AG09309 (cell line): ENCODE results near the gene CYTH4.

Experiments used
- DNase-seq: peaks from one replicate; pipeline ENCODE4 v3.0.0-alpha.2; 2010; ENCODE audit warnings: low read depth
- H3K4me3 ChIP-seq: 2 replicates; pipeline ENCODE4 v1.5.1; 2011; ENCODE audit warnings: mild to moderate bottlenecking, low read depth, low read length, moderate library complexity; ENCODE audit not compliant: control insufficient read depth
- TF ChIP-seq, protein P1 (sequence below): IDR thresholded peaks from 2 replicates; pipeline ENCODE4 v1.5.1; 2011; ENCODE audit warnings: mild to moderate bottlenecking, low read depth, low read length, inconsistent platforms; ENCODE audit not compliant: insufficient read depth, control insufficient read depth; ENCODE audit errors: missing control alignments

Gene CYTH4

DNA sequence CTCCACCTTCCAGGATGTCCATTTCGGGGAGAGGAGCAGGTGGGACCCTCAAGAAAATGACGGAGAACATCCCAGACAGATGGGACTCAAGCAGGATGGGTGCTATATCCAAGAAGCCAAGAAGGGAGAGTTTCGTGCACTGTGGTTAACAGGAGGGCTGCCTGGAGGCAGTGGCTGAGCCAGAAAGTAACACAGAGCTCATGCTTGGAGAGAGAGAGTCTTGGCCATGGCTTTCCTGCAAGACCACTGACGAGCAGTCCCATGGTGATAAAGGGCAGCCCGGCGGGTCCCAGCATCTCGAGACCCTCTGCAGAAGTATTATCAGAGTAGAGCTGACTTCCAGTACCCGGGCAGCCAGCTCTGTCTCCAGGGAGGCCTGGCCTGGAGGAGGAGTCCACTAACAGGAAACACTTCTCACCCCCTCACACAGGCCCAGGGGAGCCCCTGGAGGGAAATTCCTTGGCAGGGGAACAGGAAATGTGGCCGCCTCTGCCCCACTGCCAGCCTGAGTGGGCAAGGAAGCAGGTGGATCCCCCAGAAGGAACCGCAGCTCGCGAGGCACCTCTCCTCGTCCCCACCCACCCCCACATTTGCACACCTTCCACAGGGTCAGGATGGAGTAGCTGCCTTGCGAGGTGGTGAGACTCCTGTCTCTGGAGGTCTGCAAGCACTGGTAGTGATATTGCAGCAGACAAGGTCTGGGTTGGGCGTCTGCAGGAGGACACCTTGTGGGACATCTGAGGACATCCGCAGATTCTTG is 32.2 kb downstream of the CYTH4 start:
- TF ChIP-seq, protein P1, sequence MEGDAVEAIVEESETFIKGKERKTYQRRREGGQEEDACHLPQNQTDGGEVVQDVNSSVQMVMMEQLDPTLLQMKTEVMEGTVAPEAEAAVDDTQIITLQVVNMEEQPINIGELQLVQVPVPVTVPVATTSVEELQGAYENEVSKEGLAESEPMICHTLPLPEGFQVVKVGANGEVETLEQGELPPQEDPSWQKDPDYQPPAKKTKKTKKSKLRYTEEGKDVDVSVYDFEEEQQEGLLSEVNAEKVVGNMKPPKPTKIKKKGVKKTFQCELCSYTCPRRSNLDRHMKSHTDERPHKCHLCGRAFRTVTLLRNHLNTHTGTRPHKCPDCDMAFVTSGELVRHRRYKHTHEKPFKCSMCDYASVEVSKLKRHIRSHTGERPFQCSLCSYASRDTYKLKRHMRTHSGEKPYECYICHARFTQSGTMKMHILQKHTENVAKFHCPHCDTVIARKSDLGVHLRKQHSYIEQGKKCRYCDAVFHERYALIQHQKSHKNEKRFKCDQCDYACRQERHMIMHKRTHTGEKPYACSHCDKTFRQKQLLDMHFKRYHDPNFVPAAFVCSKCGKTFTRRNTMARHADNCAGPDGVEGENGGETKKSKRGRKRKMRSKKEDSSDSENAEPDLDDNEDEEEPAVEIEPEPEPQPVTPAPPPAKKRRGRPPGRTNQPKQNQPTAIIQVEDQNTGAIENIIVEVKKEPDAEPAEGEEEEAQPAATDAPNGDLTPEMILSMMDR = no peak
- DNase-seq = no peak
- H3K4me3 ChIP-seq = no peak overlapping the region

DNA sequence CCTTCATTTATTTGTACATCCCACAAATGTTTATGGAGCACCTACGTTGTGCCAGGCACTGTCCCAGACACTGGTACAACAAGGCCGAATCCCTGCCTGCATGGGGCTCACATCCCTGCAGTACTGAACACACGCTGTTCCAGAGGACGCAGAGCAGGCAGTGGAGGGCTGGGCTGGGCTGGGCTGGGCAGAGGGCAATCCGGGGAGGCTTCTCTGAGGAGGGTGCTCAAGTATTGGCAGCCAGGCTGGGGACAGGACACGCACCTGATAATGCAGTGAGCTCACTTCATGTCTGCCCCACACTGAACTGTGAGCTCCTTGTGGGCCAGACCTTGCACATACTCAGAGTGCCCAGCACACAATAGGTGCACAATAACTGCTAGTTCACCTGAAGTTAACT is 34.1 kb downstream of the CYTH4 start:
- H3K4me3 ChIP-seq = no peak overlapping the region
- no peak for DNase-seq
- TF ChIP-seq, protein P1 = no peak

DNA sequence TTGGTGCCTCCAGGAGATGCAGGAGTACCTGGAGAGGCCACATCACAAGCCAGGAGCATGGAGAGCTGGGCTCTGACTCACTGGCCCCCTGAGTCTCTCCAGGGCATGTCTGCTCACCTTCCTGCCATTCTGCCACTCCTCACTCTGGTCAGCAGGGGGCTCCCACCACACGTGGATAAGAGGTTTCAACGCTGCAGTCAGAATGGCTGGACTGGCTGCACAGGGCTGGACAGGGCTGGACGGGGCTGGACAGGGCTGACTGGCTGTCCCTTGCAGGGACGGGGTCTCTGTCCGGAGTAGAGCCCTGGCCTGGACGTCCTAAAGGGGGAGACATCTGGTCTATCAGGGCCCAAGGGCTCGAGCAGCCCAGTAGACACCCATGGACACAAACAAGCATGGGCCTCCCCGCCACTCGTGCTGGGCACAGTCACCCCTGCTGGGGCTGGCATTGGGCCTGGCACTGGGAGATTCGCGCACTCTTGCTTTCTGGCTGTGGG is 34.6 kb downstream of the CYTH4 start:
- no peak overlapping the region for H3K4me3 ChIP-seq
- DNase-seq = no peak
- TF ChIP-seq, protein P1 = peak; percentile 96

DNA sequence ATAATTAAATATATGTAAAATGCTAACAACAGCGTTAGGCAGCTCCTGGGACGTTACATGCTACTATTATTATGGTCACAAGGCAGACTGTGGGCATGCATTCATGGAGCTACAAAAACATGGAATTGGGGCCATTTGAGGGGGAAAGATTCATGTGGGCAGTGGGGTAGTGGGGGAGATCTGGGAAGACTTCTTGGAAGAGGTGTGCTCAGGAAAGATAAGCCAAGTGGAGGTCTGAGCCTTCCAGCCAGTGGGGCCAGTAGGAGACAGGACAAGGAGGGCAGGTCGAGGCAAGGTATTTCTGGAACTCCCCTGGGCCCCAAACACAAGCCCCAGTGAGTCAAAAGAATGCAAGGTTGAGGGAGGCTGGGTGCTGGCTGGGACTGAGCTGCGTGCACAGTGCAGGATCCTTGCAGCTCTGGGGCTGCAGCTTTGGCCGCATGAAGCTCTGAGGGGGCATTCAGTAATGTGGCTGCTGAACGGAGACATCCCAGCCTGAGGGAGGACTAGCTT is 35.4 kb downstream of the CYTH4 start:
- DNase-seq = no peak
- TF ChIP-seq, protein P1 = no peak
- no peak overlapping the region for H3K4me3 ChIP-seq

DNA sequence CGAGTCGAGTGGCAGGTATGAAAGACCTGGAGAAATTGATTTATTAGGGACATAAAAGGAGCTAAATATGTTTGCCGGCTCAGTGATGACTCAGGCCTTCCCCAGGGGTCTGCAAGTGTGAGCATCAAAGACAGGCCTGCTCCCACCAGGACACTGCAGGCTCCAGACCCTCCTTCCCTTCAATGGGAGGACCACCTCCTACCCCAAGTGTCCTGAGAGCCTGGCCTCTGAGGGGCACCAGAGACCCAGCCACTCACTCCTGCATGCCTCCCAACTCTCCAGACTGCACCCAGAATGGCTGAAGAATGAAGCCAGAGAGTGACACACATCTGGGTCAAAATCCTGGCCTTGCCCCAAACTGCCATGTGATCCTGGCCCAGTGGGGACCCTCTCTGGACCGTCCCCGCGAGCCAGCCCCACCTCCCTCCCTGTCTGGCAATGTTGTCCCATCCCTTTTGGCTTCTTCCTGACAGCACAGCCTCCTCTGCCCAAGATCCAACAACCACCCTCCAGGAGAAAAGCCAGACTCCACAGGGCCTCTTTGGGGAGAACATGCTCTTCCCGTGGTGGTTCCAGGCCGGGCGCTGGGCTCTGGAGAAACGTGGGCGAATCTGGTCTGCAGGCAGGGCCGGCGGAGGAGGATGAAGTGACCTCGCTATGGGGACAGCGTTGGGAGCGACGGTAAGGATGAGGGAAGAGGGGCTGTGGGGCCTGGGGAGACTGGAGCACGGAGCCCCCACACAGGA is 36.2 kb downstream of the CYTH4 start:
- H3K4me3 ChIP-seq = no peak overlapping the region
- TF ChIP-seq, protein P1 = peak; percentile 24
- no peak for DNase-seq

DNA sequence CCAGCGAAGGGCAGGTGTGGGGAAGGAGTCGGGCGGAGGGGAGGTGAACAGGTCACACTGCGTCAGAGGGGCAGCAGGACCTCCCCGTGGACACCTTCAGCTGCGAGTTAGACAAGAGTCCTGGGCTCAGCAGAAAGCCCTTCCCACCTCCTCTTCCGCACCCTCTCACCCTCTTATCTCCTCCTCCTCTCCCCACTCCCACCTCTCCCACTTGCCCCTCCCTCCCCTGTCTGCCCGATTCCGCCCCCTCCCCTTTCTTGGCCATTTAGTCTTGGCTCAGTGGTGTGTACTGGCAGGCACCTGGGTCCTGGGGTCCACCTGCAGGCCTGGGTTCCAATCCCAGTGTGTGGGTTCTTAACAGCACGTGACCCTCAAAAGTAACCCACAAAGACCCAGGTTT is 37.2 kb downstream of the CYTH4 start:
- TF ChIP-seq, protein P1 = no peak

More for the DNA sequence above, 37.2 kb downstream of the CYTH4 start:
- no peak overlapping the region for H3K4me3 ChIP-seq
- no peak for DNase-seq
